Measurements from ENCODE around the gene STN1. TPM values are rescaled to one million over a fixed set of nuclear protein-coding genes. Genes with fewer than 3 reads are reported as not detected.

Gene STN1
- total and polyA plus RNA-seq, 9 of the 15 experiments (the other 6 are each of a cell fraction or from before 2014, with no cell fraction given), result 9.1 to 19.6 (median 13.8) TPM

- TF ChIP-seq, protein P1, sequence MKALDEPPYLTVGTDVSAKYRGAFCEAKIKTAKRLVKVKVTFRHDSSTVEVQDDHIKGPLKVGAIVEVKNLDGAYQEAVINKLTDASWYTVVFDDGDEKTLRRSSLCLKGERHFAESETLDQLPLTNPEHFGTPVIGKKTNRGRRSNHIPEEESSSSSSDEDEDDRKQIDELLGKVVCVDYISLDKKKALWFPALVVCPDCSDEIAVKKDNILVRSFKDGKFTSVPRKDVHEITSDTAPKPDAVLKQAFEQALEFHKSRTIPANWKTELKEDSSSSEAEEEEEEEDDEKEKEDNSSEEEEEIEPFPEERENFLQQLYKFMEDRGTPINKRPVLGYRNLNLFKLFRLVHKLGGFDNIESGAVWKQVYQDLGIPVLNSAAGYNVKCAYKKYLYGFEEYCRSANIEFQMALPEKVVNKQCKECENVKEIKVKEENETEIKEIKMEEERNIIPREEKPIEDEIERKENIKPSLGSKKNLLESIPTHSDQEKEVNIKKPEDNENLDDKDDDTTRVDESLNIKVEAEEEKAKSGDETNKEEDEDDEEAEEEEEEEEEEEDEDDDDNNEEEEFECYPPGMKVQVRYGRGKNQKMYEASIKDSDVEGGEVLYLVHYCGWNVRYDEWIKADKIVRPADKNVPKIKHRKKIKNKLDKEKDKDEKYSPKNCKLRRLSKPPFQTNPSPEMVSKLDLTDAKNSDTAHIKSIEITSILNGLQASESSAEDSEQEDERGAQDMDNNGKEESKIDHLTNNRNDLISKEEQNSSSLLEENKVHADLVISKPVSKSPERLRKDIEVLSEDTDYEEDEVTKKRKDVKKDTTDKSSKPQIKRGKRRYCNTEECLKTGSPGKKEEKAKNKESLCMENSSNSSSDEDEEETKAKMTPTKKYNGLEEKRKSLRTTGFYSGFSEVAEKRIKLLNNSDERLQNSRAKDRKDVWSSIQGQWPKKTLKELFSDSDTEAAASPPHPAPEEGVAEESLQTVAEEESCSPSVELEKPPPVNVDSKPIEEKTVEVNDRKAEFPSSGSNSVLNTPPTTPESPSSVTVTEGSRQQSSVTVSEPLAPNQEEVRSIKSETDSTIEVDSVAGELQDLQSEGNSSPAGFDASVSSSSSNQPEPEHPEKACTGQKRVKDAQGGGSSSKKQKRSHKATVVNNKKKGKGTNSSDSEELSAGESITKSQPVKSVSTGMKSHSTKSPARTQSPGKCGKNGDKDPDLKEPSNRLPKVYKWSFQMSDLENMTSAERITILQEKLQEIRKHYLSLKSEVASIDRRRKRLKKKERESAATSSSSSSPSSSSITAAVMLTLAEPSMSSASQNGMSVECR (CRISPR knock-in tag; IDR thresholded peaks at IDR 0.05), result no peak
- TF ChIP-seq RBM14 (IDR thresholded peaks at IDR 0.05; ENCODE audit: borderline replicate concordance, insufficient read depth, low read depth, low read length) (no peak), CHD4 (IDR thresholded peaks at IDR 0.05; ENCODE audit: insufficient read depth, insufficient replicate concordance, low read depth, low read length, poor library complexity, severe bottlenecking) (no peak), ZSCAN29 (IDR thresholded peaks at IDR 0.05) (no peak), PHB (CRISPR knock-in tag; IDR thresholded peaks at IDR 0.05) (no peak), SMARCB1 (IDR thresholded peaks at IDR 0.05; ENCODE audit: insufficient read length, low read depth) (no peak), RFX5 (IDR thresholded peaks at IDR 0.05; ENCODE audit: low read depth, low read length) (no peak), ZNF175 (CRISPR knock-in tag; IDR thresholded peaks at IDR 0.05; ENCODE audit: low read depth) (no peak), CEBPB (tag; IDR thresholded peaks at IDR 0.05) (no peak), MBD1 (CRISPR knock-in tag; IDR thresholded peaks at IDR 0.05) (no peak)
- TF ChIP-seq, protein P2, sequence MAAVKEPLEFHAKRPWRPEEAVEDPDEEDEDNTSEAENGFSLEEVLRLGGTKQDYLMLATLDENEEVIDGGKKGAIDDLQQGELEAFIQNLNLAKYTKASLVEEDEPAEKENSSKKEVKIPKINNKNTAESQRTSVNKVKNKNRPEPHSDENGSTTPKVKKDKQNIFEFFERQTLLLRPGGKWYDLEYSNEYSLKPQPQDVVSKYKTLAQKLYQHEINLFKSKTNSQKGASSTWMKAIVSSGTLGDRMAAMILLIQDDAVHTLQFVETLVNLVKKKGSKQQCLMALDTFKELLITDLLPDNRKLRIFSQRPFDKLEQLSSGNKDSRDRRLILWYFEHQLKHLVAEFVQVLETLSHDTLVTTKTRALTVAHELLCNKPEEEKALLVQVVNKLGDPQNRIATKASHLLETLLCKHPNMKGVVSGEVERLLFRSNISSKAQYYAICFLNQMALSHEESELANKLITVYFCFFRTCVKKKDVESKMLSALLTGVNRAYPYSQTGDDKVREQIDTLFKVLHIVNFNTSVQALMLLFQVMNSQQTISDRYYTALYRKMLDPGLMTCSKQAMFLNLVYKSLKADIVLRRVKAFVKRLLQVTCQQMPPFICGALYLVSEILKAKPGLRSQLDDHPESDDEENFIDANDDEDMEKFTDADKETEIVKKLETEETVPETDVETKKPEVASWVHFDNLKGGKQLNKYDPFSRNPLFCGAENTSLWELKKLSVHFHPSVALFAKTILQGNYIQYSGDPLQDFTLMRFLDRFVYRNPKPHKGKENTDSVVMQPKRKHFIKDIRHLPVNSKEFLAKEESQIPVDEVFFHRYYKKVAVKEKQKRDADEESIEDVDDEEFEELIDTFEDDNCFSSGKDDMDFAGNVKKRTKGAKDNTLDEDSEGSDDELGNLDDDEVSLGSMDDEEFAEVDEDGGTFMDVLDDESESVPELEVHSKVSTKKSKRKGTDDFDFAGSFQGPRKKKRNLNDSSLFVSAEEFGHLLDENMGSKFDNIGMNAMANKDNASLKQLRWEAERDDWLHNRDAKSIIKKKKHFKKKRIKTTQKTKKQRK (IDR thresholded peaks at IDR 0.05; ENCODE audit: borderline replicate concordance, low read depth, low read length), result no peak
- TF ChIP-seq, protein P3, sequence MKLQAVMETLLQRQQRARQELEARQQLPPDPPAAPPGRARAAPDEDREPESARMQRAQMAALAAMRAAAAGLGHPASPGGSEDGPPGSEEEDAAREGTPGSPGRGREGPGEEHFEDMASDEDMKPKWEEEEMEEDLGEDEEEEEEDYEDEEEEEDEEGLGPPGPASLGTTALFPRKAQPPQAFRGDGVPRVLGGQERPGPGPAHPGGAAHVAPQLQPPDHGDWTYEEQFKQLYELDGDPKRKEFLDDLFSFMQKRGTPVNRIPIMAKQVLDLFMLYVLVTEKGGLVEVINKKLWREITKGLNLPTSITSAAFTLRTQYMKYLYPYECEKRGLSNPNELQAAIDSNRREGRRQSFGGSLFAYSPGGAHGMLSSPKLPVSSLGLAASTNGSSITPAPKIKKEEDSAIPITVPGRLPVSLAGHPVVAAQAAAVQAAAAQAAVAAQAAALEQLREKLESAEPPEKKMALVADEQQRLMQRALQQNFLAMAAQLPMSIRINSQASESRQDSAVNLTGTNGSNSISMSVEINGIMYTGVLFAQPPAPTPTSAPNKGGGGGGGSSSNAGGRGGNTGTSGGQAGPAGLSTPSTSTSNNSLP (IDR thresholded peaks at IDR 0.05; ENCODE audit: borderline replicate concordance, low read depth, low read length), result no peak
Measured at GRCh38 chr10:103896225-103896624, 21.8 kb downstream of the STN1 start (continued).

Data from K562 (cell line).